Osteoblast (primary cell): ENCODE data around the gene ESPN. TPM values are rescaled to one million over a fixed set of nuclear protein-coding genes. Genes with fewer than 3 reads are reported as not detected.

Source experiments
- DNase-seq: peaks from one replicate; pipeline ENCODE4 v3.0.0; 2011; ENCODE audit warnings: low spot score, mixed read lengths; ENCODE audit not compliant: insufficient read length; ENCODE audit errors: missing footprints
- H2AFZ ChIP-seq: 2 replicates; pipeline ENCODE4 v1.6.0; 2011; ENCODE audit warnings: mild to moderate bottlenecking, low read length
- H3K27ac ChIP-seq: 2 replicates; pipeline ENCODE4 v1.5.1; 2011; ENCODE audit warnings: mild to moderate bottlenecking, low read depth, low read length, moderate library complexity
- H3K27me3 ChIP-seq: 2 replicates; pipeline ENCODE4 v1.6.0; 2012; ENCODE audit warnings: mild to moderate bottlenecking, control low read depth, inconsistent platforms, low read length, moderate library complexity; ENCODE audit not compliant: insufficient read depth
- H3K36me3 ChIP-seq: 2 replicates; pipeline ENCODE4 v1.5.1; 2011; ENCODE audit warnings: mild to moderate bottlenecking, low read length, control low read depth, moderate library complexity; ENCODE audit not compliant: insufficient read depth
- H3K4me1 ChIP-seq: 2 replicates; pipeline ENCODE4 v1.5.1; 2011; ENCODE audit warnings: mild to moderate bottlenecking, low read length, control low read depth, moderate library complexity; ENCODE audit not compliant: insufficient read depth
- H3K4me2 ChIP-seq: 2 replicates; pipeline ENCODE4 v1.6.0; 2011; ENCODE audit warnings: mild to moderate bottlenecking, low read length; ENCODE audit not compliant: insufficient read depth
- H3K4me3 ChIP-seq: fragments of 200-600 bp; sonication (generic); 3 replicates; pipeline ENCODE4 v1.5.1; 2012; ENCODE audit warnings: mild to moderate bottlenecking, low read length, inconsistent platforms; ENCODE audit not compliant: insufficient read depth
- H3K79me2 ChIP-seq: 2 replicates; pipeline ENCODE4 v1.6.0; 2012; ENCODE audit warnings: mild to moderate bottlenecking, low read length, control low read depth, inconsistent platforms; ENCODE audit not compliant: insufficient read depth
- H3K9me3 ChIP-seq: 2 replicates; pipeline ENCODE4 v1.5.1; 2011; ENCODE audit warnings: low read depth, low read length, control low read depth
- H4K20me1 ChIP-seq: 2 replicates; pipeline ENCODE4 v1.6.0; 2012; ENCODE audit warnings: mild to moderate bottlenecking, low read length, control low read depth; ENCODE audit not compliant: insufficient read depth
- total RNA-seq: library from RNA; depleted of rRNA; stranded (reverse); fragments of >200 nt; gene quantifications from 2 replicates; pipeline ENCODE4 v1.2.3, GENCODE V29; 2012
- TF ChIP-seq, protein P1 (sequence below): IDR thresholded peaks from 2 replicates; pipeline ENCODE4 v1.5.1; 2011; ENCODE audit warnings: mild to moderate bottlenecking, low read depth, low read length, moderate library complexity; ENCODE audit errors: extremely low read depth

Gene ESPN
- total RNA-seq, 1 donor, result not detected

DNA sequence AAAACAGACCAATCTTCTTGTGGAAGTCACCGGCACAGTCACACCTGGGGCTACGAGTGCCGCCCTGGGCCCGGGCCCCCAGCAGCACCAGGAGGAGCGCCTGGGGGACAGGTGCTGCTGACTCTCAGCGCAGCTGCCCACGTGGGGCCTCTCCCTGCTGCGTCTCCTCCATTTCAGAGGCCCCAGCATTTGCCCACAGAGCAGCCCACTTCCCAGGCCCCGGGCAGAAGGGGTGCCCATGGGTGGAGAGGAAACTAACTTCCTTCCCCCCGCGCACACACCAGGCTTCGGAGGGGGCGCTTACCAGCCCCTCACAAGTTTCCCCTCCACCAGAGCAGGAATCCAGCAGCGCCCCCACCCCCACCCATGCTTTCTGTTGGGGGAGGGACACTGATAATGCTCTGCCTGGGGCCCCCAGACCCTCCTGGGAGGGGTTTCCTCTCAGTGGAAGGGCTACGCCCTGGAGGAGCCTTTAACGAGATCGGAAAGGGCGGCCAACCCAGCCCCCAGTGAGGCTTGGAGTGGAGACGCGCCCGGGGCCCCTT is 41.0 kb downstream of the ESPN start:
- H3K36me3 ChIP-seq, result peaks cover 26% of the 10 kb centered on the region
- no peak overlapping the region for H2AFZ ChIP-seq
- H3K4me2 ChIP-seq, result no peak overlapping the region
- peaks cover 2% of the 10 kb centered on the region for H4K20me1 ChIP-seq
- TF ChIP-seq, protein P1, sequence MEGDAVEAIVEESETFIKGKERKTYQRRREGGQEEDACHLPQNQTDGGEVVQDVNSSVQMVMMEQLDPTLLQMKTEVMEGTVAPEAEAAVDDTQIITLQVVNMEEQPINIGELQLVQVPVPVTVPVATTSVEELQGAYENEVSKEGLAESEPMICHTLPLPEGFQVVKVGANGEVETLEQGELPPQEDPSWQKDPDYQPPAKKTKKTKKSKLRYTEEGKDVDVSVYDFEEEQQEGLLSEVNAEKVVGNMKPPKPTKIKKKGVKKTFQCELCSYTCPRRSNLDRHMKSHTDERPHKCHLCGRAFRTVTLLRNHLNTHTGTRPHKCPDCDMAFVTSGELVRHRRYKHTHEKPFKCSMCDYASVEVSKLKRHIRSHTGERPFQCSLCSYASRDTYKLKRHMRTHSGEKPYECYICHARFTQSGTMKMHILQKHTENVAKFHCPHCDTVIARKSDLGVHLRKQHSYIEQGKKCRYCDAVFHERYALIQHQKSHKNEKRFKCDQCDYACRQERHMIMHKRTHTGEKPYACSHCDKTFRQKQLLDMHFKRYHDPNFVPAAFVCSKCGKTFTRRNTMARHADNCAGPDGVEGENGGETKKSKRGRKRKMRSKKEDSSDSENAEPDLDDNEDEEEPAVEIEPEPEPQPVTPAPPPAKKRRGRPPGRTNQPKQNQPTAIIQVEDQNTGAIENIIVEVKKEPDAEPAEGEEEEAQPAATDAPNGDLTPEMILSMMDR, result no peak
- no peak overlapping the region for H3K27ac ChIP-seq
- no peaks in the 10 kb centered on the region for H3K4me1 ChIP-seq
- DNase-seq, result no peak
- H3K79me2 ChIP-seq, result no peaks in the 10 kb centered on the region
- no peak overlapping the region for H3K4me3 ChIP-seq
- H3K9me3 ChIP-seq, result no peaks in the 10 kb centered on the region
- no peaks in the 10 kb centered on the region for H3K27me3 ChIP-seq

DNA sequence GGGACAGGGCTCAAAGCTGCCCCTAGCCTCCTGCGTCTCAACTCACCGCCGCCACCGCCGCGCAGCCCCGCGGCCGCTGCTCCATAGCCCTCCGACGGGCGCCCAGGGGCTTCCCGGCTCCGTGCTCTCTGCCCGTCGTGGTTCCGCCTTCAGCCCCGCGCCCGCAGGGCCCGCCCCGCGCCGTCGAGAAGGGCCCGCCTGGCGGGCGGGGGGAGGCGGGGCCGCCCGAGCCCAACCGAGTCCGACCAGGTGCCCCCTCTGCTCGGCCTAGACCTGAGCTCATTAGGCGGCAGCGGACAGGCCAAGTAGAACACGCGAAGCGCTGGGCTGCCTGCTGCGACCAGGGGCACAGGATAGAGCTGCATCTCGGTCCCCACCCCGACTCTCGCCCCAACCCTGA is 41.4 kb downstream of the ESPN start, which contains the start of gene TNFRSF25:
Gene TNFRSF25 (minus strand): TSS at position 151 of the 400 bp plus-strand sequence. CDS start 66 bp downstream, at position 85.
- TF ChIP-seq, protein P1, result no peak
- Histone ChIP-seq H3K36me3 (peaks cover 31% of the 10 kb centered on the region), H3K79me2 (no peaks in the 10 kb centered on the region), H3K9me3 (no peaks in the 10 kb centered on the region), H4K20me1 (peaks cover 2% of the 10 kb centered on the region), H3K4me3 (no peak within 1 kb of the TSS), H3K4me2 (no peak within 1 kb of the TSS), H3K27me3 (no peaks in the 10 kb centered on the region), H3K27ac (no peak within 1 kb of the TSS), H2AFZ (no peak within 1 kb of the TSS), H3K4me1 (no peaks in the 10 kb centered on the region)
- no peak for DNase-seq

DNA sequence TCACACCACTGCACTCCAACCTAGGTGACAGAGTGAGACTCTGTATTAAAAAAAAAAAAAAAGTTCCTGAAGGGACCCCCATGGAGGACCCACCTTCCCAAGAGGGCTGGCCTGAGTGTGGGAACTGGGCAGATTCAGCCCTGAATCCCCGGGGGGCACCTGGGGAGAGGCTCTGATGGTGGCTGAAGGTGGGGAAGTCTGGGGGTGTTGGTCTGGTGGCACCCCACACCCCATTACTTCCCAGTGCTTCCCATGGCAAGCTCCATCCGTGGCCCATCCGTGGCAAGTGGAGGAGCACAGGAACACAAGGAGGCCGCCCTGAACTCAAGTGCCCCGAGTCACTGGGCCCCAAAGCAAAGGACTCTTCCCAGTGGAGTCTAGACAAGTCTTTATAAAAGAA is 42.2 kb downstream of the ESPN start:
- H4K20me1 ChIP-seq, result peaks cover 2% of the 10 kb centered on the region
- H3K79me2 ChIP-seq, result no peaks in the 10 kb centered on the region
- no peaks in the 10 kb centered on the region for H3K27me3 ChIP-seq
- no peak overlapping the region for H3K27ac ChIP-seq
- TF ChIP-seq, protein P1, result no peak
- no peak overlapping the region for H3K4me2 ChIP-seq
- no peaks in the 10 kb centered on the region for H3K9me3 ChIP-seq
- peaks cover 31% of the 10 kb centered on the region for H3K36me3 ChIP-seq
- peak; percentile 90 for DNase-seq
- no peaks in the 10 kb centered on the region for H3K4me1 ChIP-seq
- no peak overlapping the region for H2AFZ ChIP-seq
- H3K4me3 ChIP-seq, result no peak overlapping the region

DNA sequence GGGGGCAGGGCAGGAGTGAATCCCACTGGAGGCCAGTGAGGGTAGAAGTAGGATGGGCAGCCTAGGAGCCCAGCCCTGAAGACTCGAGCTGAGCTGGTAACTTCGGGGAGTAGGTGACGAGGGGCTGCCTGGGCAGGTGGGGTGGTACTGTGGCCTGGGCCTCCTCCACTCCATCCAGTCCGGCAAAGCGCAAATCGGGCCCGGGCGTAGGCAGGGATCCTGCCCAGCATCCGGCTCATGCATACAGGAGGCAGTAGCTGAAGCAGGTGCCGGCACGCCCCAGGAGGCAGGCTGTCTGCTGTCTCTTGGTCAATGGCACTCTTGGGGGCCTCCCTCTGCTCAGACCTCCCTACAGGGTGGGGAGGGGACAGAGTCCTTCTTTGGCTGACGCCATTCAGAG is 42.6 kb downstream of the ESPN start:
- peak; percentile 84 for DNase-seq
- TF ChIP-seq, protein P1, result no peak
- Histone ChIP-seq H3K9me3 (no peaks in the 10 kb centered on the region), H3K27me3 (no peaks in the 10 kb centered on the region), H4K20me1 (peaks cover 2% of the 10 kb centered on the region), H3K79me2 (no peaks in the 10 kb centered on the region), H3K36me3 (peaks cover 29% of the 10 kb centered on the region), H3K4me2 (no peak overlapping the region), H3K4me1 (no peaks in the 10 kb centered on the region), H3K4me3 (no peak overlapping the region), H3K27ac (no peak overlapping the region), H2AFZ (no peak overlapping the region)
